Measurements from ENCODE around the gene TEX10. TPM values are rescaled to one million over a fixed set of nuclear protein-coding genes. Genes with fewer than 3 reads are reported as not detected.
A peak's percentile ranks its signal among the peaks of the same experiment; 100 is the strongest.

Gene TEX10
- total and polyA plus RNA-seq, 2 donors, result 13.6 to 35.0 TPM

DNA sequence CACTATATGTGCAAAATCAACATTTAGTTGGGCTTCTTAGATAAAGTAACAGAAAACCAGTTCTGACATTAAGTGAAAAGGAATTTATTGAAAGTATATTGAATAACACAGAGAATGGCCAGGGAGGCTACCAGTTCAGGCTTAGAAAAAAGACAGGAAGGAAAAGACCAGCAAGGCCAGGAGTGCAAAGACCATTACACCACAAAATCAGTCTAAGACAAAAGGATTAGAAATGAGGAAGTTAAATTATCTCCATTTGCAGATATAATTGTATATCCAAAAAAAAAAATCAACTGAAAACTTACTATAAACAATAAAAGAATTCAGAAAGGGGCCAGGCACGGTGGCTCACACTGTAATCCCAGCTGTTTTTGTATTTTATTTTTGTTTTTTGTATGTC lies 4.8 kb upstream of the TEX10 start:
- 11% methylated on average over 1 of the region's 1 CpG for WGBS
- H3K9me3 ChIP-seq (ENCODE audit: control insufficient read depth in 2 of 2, insufficient read depth in 1 of 2, low read length in 1 of 2), result no peaks in the 10 kb centered on the region
- no peak overlapping the region for H3K4me3 ChIP-seq (ENCODE audit: low read length in 2 of 2)
- H3K4me1 ChIP-seq (ENCODE audit: control insufficient read depth in 2 of 2, insufficient read depth in 2 of 2, low read length in 2 of 2), result peaks cover 6 to 11% of the 10 kb centered on the region in 2 donors
- no peaks in the 10 kb centered on the region for H3K27me3 ChIP-seq (ENCODE audit: control insufficient read depth in 2 of 2, insufficient read depth in 1 of 2, low read length in 1 of 2)
- no peaks in the 10 kb centered on the region for H3K36me3 ChIP-seq (ENCODE audit: control insufficient read depth in 2 of 2, insufficient read depth in 2 of 2, low read length in 1 of 2)
- no peak overlapping the region for H3K27ac ChIP-seq (ENCODE audit: low read depth in 1 of 2, low read length in 1 of 2)
- no peak for DNase-seq (ENCODE audit: low read depth in 6 of 9, low spot score in 9 of 9)

DNA sequence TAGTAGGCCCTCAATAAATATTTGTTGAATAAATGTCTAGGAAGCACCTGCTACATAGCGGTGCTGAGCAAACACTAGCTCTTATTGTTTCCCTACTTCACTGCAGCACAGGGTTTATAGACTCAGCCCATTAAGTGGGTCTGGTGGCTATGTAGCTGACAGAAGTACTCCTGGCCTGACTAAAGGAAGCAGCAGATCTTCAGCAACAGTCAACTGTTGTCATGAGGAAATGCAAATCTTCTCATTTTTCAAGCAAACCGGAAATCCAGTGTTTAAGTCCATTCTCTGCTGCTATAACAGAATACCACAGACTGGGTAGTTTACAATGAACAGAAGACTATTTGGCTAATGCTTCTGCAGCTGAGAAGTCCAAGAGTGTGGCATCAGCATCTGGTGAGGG lies 2.8 kb upstream of the TEX10 start:
- Histone ChIP-seq H3K4me1 (ENCODE audit: control insufficient read depth in 2 of 2, insufficient read depth in 2 of 2, low read length in 2 of 2) (peaks cover 6 to 14% of the 10 kb centered on the region in 2 donors), H3K9me3 (ENCODE audit: control insufficient read depth in 2 of 2, insufficient read depth in 1 of 2, low read length in 1 of 2) (no peaks in the 10 kb centered on the region), H3K4me3 (ENCODE audit: low read length in 2 of 2) (no peak overlapping the region), H3K36me3 (ENCODE audit: control insufficient read depth in 2 of 2, insufficient read depth in 2 of 2, low read length in 1 of 2) (no peaks in the 10 kb centered on the region), H3K27me3 (ENCODE audit: control insufficient read depth in 2 of 2, insufficient read depth in 1 of 2, low read length in 1 of 2) (no peaks in the 10 kb centered on the region), H3K27ac (ENCODE audit: low read depth in 1 of 2, low read length in 1 of 2) (no peak overlapping the region)
- WGBS, result 96% methylated on average over 2 of the region's 2 CpGs
- DNase-seq (ENCODE audit: low read depth in 6 of 9, low spot score in 9 of 9), result no peak

DNA sequence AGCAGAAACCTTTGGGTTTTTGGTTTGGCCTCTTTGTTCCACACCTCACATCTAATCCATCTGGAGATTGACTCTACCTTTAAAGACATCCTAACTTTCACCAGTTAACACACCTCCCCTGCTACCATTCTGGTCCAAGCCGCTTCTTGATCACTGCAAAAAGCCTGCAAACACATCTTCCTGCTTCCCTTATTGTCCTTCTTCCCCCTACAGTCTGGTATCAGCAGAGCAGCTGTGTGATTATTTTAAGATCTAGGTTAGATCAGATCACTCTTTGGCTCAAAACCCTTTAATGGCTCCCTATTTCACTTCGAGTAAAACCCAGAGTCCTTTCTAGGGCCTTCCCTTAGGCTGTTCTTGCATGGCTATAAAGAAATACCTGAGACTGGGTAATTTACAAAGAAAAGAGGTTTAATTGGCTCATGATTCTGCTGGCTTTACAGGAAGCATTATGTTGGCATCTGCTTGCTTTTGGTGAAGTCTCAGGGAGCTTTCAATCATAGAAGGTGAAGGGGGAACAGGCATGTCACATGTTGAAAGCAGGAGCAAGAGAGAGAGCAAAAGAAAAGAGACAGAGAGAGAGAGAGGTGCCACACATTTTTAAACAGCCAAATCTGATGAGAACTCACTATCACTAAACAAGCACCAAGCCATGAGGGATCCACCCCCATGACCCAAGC lies 1.5 kb upstream of the TEX10 start:
- no peaks in the 10 kb centered on the region for H3K27me3 ChIP-seq (ENCODE audit: control insufficient read depth in 2 of 2, insufficient read depth in 1 of 2, low read length in 1 of 2)
- H3K4me1 ChIP-seq (ENCODE audit: control insufficient read depth in 2 of 2, insufficient read depth in 2 of 2, low read length in 2 of 2), result peaks cover 14 to 22% of the 10 kb centered on the region in 2 donors
- H3K36me3 ChIP-seq (ENCODE audit: control insufficient read depth in 2 of 2, insufficient read depth in 2 of 2, low read length in 1 of 2), result no peaks in the 10 kb centered on the region
- 98% methylated on average over 2 of the region's 2 CpGs for WGBS
- no peak for DNase-seq (ENCODE audit: low read depth in 6 of 9, low spot score in 9 of 9)
- no peak overlapping the region for H3K4me3 ChIP-seq (ENCODE audit: low read length in 2 of 2)
- H3K27ac ChIP-seq (ENCODE audit: low read depth in 1 of 2, low read length in 1 of 2), result no peak overlapping the region
- H3K9me3 ChIP-seq (ENCODE audit: control insufficient read depth in 2 of 2, insufficient read depth in 1 of 2, low read length in 1 of 2), result no peaks in the 10 kb centered on the region

DNA sequence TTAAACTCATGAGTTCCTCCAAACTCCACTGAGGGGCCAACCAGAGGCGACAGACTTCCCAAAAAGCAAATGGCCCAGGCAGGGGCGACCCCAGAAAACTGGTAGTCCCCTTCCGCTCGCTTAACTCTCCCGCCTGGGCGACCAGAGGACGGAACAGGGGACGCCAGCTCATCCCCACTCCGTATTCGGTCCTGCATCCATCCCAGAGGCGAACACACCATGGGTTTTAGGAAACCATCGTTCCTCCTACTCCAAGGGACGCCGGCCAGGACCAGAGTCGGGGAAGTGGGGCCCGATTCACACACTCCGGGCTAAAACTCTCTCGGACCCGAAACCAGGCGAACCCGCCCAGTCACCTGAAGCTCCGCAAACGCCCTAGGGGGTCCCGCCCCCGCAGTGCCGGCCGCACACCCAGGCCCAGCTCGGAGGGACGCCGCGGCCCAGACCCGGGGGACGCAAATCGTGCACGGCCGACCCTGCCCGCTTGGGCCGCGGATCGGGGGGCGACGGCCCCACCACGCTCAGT lies 478 bp downstream of the TEX10 start:
- peak in 4 of 9 donors; percentile 12 to 51 (median 20) for DNase-seq (ENCODE audit: low read depth in 6 of 9, low spot score in 9 of 9)
- H3K36me3 ChIP-seq (ENCODE audit: control insufficient read depth in 2 of 2, insufficient read depth in 2 of 2, low read length in 1 of 2), result peaks cover 0 to 3% of the 10 kb centered on the region in 2 donors
- H3K9me3 ChIP-seq (ENCODE audit: control insufficient read depth in 2 of 2, insufficient read depth in 1 of 2, low read length in 1 of 2), result peaks cover 0 to 2% of the 10 kb centered on the region in 2 donors
- H3K27me3 ChIP-seq (ENCODE audit: control insufficient read depth in 2 of 2, insufficient read depth in 1 of 2, low read length in 1 of 2), result no peaks in the 10 kb centered on the region
- H3K27ac ChIP-seq (ENCODE audit: low read depth in 1 of 2, low read length in 1 of 2), result peak overlapping the region; percentile 60 to 70
- peak overlapping the region; percentile 96 to 100 for H3K4me3 ChIP-seq (ENCODE audit: low read length in 2 of 2)
- H3K4me1 ChIP-seq (ENCODE audit: control insufficient read depth in 2 of 2, insufficient read depth in 2 of 2, low read length in 2 of 2), result peaks cover 19 to 25% of the 10 kb centered on the region in 2 donors
- under 1% methylated on average over 43 of the region's 43 CpGs for WGBS

DNA sequence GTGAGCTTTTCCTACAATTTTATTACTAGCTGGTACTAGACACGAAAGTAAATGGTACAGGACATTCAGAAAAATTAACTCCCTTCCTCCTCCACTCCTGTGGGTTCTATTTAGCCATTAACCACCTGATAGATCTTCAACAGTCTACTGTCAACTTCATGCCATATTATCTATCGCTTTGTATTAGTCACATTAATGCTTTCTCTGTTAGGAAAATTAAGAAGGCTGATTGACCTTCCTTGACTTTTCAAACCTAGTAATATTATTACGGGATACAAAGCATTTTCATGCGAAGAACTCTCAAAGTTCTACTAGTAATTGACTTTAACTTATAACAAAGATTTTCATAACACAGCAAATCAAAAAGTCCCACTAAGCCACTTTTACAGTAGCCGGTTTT lies 1.2 kb downstream of the TEX10 start:
- Histone ChIP-seq H3K9me3 (ENCODE audit: control insufficient read depth in 2 of 2, insufficient read depth in 1 of 2, low read length in 1 of 2) (peaks cover 0 to 2% of the 10 kb centered on the region in 2 donors), H3K36me3 (ENCODE audit: control insufficient read depth in 2 of 2, insufficient read depth in 2 of 2, low read length in 1 of 2) (peaks cover 0 to 10% of the 10 kb centered on the region in 2 donors), H3K27me3 (ENCODE audit: control insufficient read depth in 2 of 2, insufficient read depth in 1 of 2, low read length in 1 of 2) (no peaks in the 10 kb centered on the region), H3K27ac (ENCODE audit: low read depth in 1 of 2, low read length in 1 of 2) (no peak overlapping the region), H3K4me3 (ENCODE audit: low read length in 2 of 2) (peak overlapping the region; percentile 96 to 100), H3K4me1 (ENCODE audit: control insufficient read depth in 2 of 2, insufficient read depth in 2 of 2, low read length in 2 of 2) (peaks cover 23 to 27% of the 10 kb centered on the region in 2 donors)
- DNase-seq (ENCODE audit: low read depth in 6 of 9, low spot score in 9 of 9), result no peak
- WGBS, result 47% methylated on average over 5 of the region's 5 CpGs

DNA sequence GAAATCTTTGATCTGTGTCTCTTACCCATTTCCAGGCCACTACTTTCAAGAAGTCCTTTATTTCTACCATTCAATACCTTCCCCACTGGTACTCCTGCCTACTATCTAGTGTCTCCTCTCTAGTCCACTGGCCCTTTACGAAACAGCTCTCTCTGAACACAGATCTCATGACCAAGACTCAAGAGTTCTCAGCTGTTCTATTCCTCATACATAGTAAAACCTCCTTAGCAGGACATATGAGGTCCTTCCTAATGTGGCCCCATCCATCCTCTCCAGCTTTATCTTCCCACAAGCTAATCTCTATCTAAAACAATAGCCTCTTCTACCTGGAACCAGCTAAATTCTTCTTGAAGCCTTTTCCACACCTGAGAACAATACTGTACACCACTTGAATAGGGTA lies 2.6 kb downstream of the TEX10 start:
- peaks cover 0 to 2% of the 10 kb centered on the region in 2 donors for H3K9me3 ChIP-seq (ENCODE audit: control insufficient read depth in 2 of 2, insufficient read depth in 1 of 2, low read length in 1 of 2)
- H3K36me3 ChIP-seq (ENCODE audit: control insufficient read depth in 2 of 2, insufficient read depth in 2 of 2, low read length in 1 of 2), result peaks cover 0 to 15% of the 10 kb centered on the region in 2 donors
- DNase-seq (ENCODE audit: low read depth in 6 of 9, low spot score in 9 of 9), result no peak
- peak overlapping the region in 1 of 2 donors; percentile 18 for H3K27ac ChIP-seq (ENCODE audit: low read depth in 1 of 2, low read length in 1 of 2)
- 98% methylated on average over 1 of the region's 1 CpG for WGBS
- no peak overlapping the region for H3K4me3 ChIP-seq (ENCODE audit: low read length in 2 of 2)
- H3K4me1 ChIP-seq (ENCODE audit: control insufficient read depth in 2 of 2, insufficient read depth in 2 of 2, low read length in 2 of 2), result peaks cover 23 to 27% of the 10 kb centered on the region in 2 donors
- H3K27me3 ChIP-seq (ENCODE audit: control insufficient read depth in 2 of 2, insufficient read depth in 1 of 2, low read length in 1 of 2), result no peaks in the 10 kb centered on the region

DNA sequence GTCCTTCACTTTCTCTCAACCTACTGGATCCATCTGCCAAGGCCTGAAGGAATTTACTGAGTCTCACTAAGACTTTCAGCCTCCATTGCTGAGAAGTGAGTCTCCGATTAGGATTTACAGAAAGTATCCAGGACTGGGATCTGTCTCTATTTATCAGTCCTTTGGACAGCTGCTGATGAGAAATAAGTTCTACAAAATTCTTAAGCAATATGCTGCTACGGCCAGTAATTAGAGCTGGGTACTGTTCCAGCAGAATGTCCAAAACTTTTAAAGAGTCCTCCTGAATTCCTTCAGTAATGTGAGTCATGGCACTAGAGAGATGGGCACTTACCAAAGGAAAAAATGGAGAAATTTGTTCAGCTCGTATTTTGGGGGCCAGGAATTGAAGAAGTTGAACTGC lies 5.9 kb downstream of the TEX10 start:
- Histone ChIP-seq H3K27ac (ENCODE audit: low read depth in 1 of 2, low read length in 1 of 2) (no peak overlapping the region), H3K4me3 (ENCODE audit: low read length in 2 of 2) (no peak overlapping the region), H3K4me1 (ENCODE audit: control insufficient read depth in 2 of 2, insufficient read depth in 2 of 2, low read length in 2 of 2) (peaks cover 17% of the 10 kb centered on the region in 2 donors), H3K36me3 (ENCODE audit: control insufficient read depth in 2 of 2, insufficient read depth in 2 of 2, low read length in 1 of 2) (peaks cover 0 to 17% of the 10 kb centered on the region in 2 donors), H3K9me3 (ENCODE audit: control insufficient read depth in 2 of 2, insufficient read depth in 1 of 2, low read length in 1 of 2) (peaks cover 0 to 2% of the 10 kb centered on the region in 2 donors), H3K27me3 (ENCODE audit: control insufficient read depth in 2 of 2, insufficient read depth in 1 of 2, low read length in 1 of 2) (no peaks in the 10 kb centered on the region)
- DNase-seq (ENCODE audit: low read depth in 6 of 9, low spot score in 9 of 9), result no peak
- WGBS, result 95% methylated on average over 3 of the region's 3 CpGs

DNA sequence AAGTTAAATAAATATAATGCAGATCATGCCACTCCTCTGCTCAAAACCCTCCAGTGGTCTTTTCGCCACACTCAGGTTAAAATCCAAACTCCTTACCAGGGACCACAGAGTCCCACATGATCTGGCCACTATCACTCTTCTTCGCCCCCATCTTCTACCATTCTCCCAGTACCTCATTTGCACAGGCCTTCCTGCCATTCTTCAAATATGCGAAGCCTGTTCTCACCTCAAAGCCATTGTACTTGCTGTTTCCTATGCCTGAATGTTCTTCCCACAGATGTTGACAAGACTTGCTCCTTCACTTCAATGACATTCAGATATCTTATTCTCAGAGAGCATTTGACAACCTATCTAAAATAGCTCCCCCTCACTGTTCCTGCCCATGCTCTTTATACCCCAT lies 10.9 kb downstream of the TEX10 start:
- Histone ChIP-seq H3K9me3 (ENCODE audit: control insufficient read depth in 2 of 2, insufficient read depth in 1 of 2, low read length in 1 of 2) (no peaks in the 10 kb centered on the region), H3K27me3 (ENCODE audit: control insufficient read depth in 2 of 2, insufficient read depth in 1 of 2, low read length in 1 of 2) (no peaks in the 10 kb centered on the region), H3K4me3 (ENCODE audit: low read length in 2 of 2) (no peak overlapping the region), H3K36me3 (ENCODE audit: control insufficient read depth in 2 of 2, insufficient read depth in 2 of 2, low read length in 1 of 2) (peaks cover 4 to 25% of the 10 kb centered on the region in 2 donors), H3K27ac (ENCODE audit: low read depth in 1 of 2, low read length in 1 of 2) (no peak overlapping the region), H3K4me1 (ENCODE audit: control insufficient read depth in 2 of 2, insufficient read depth in 2 of 2, low read length in 2 of 2) (peaks cover 2 to 3% of the 10 kb centered on the region in 2 donors)
- WGBS, result 98% methylated on average over 3 of the region's 3 CpGs
- no peak for DNase-seq (ENCODE audit: low read depth in 6 of 9, low spot score in 9 of 9)

DNA sequence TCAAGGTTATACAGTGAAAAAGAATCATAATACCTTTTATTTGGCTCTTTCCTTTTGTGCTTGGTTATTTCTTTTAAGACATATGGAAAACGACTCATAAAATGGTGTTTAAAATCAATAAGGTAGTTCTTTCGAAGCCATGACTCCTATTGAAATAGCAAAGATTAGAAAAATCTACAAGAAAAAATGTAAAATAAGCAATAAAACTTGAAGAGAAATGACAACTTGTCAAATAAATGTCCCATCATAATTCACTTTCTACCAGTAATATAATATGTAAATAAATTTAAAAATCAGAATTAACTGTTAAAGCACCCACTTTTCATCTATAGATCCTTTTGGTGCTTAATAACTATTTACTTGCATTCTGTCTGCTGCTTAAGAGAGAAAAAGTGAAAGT lies 12.5 kb downstream of the TEX10 start:
- peaks cover 10 to 23% of the 10 kb centered on the region in 2 donors for H3K36me3 ChIP-seq (ENCODE audit: control insufficient read depth in 2 of 2, insufficient read depth in 2 of 2, low read length in 1 of 2)
- 99% methylated on average over 2 of the region's 2 CpGs for WGBS
- H3K4me1 ChIP-seq (ENCODE audit: control insufficient read depth in 2 of 2, insufficient read depth in 2 of 2, low read length in 2 of 2), result no peaks in the 10 kb centered on the region
- no peaks in the 10 kb centered on the region for H3K27me3 ChIP-seq (ENCODE audit: control insufficient read depth in 2 of 2, insufficient read depth in 1 of 2, low read length in 1 of 2)
- H3K27ac ChIP-seq (ENCODE audit: low read depth in 1 of 2, low read length in 1 of 2), result no peak overlapping the region
- no peak for DNase-seq (ENCODE audit: low read depth in 6 of 9, low spot score in 9 of 9)
- no peak overlapping the region for H3K4me3 ChIP-seq (ENCODE audit: low read length in 2 of 2)
- H3K9me3 ChIP-seq (ENCODE audit: control insufficient read depth in 2 of 2, insufficient read depth in 1 of 2, low read length in 1 of 2), result no peaks in the 10 kb centered on the region

Data from thymus (tissue), 11 donors.